Measurements from ENCODE around the gene NPTX2.

The NPTX2 gene

GRCh38 chr7:98617051-98617959, at the start of gene NPTX2:
Gene NPTX2 (plus strand): TSS chr7:98617285. CDS start chr7:98617462, 177 bp downstream.
- Histone ChIP-seq H3K27me3 (peaks cover 88% of the 10 kb centered on the region), H3K4me3 (ENCODE audit: low read depth in 1 of 2, low read length in 1 of 2) (no peak within 1 kb of the TSS), H3K4me1 (ENCODE audit: control insufficient read depth in 1 of 2, insufficient read depth in 1 of 2, low read depth in 1 of 2, low read length in 1 of 2) (no peaks in the 10 kb centered on the region), H3K27ac (no peak within 1 kb of the TSS), H3K36me3 (no peaks in the 10 kb centered on the region), H3K9me3 (no peaks in the 10 kb centered on the region)
- TF ChIP-seq CTCF (IDR thresholded peaks at IDR 0.05) = no peak

GRCh38 chr7:98567991-98568390, 49.1 kb upstream of the NPTX2 start:
- Histone ChIP-seq H3K36me3 (no peaks in the 10 kb centered on the region), H3K4me1 (ENCODE audit: control insufficient read depth in 1 of 2, insufficient read depth in 1 of 2, low read depth in 1 of 2, low read length in 1 of 2) (no peaks in the 10 kb centered on the region), H3K27me3 (no peaks in the 10 kb centered on the region), H3K9me3 (no peaks in the 10 kb centered on the region), H3K4me3 (ENCODE audit: low read depth in 1 of 2, low read length in 1 of 2) (no peak overlapping the region), H3K27ac (no peak overlapping the region)
- no peak for TF ChIP-seq CTCF (IDR thresholded peaks at IDR 0.05)

- no peaks in the 10 kb centered on the region for H3K27me3 ChIP-seq
- H3K4me1 ChIP-seq (ENCODE audit: control insufficient read depth in 1 of 2, insufficient read depth in 1 of 2, low read depth in 1 of 2, low read length in 1 of 2) = no peaks in the 10 kb centered on the region
- no peaks in the 10 kb centered on the region for H3K9me3 ChIP-seq
- H3K27ac ChIP-seq = no peak overlapping the region
- no peaks in the 10 kb centered on the region for H3K36me3 ChIP-seq
- H3K4me3 ChIP-seq (ENCODE audit: low read depth in 1 of 2, low read length in 1 of 2) = no peak overlapping the region
- no peak for TF ChIP-seq CTCF (IDR thresholded peaks at IDR 0.05)
Observed at GRCh38 chr7:98568891-98569290, 48.2 kb upstream of the NPTX2 start.

GRCh38 chr7:98569691-98570337, 47.3 kb upstream of the NPTX2 start:
- no peaks in the 10 kb centered on the region for H3K9me3 ChIP-seq
- H3K27me3 ChIP-seq = no peaks in the 10 kb centered on the region
- H3K36me3 ChIP-seq = no peaks in the 10 kb centered on the region
- no peaks in the 10 kb centered on the region for H3K4me1 ChIP-seq (ENCODE audit: control insufficient read depth in 1 of 2, insufficient read depth in 1 of 2, low read depth in 1 of 2, low read length in 1 of 2)
- no peak overlapping the region for H3K27ac ChIP-seq
- TF ChIP-seq CTCF (IDR thresholded peaks at IDR 0.05) = no peak
- H3K4me3 ChIP-seq (ENCODE audit: low read depth in 1 of 2, low read length in 1 of 2) = no peak overlapping the region

GRCh38 chr7:98571006-98571405, 46.1 kb upstream of the NPTX2 start:
- Histone ChIP-seq H3K27me3 (no peaks in the 10 kb centered on the region), H3K4me3 (ENCODE audit: low read depth in 1 of 2, low read length in 1 of 2) (no peak overlapping the region), H3K4me1 (ENCODE audit: control insufficient read depth in 1 of 2, insufficient read depth in 1 of 2, low read depth in 1 of 2, low read length in 1 of 2) (no peaks in the 10 kb centered on the region), H3K27ac (no peak overlapping the region), H3K36me3 (no peaks in the 10 kb centered on the region), H3K9me3 (peaks cover 3% of the 10 kb centered on the region)
- TF ChIP-seq CTCF (IDR thresholded peaks at IDR 0.05) = no peak
